Esophagus muscularis mucosa (tissue), 4 donors: ENCODE data around the gene C5orf58. TPM values are rescaled to one million over a fixed set of nuclear protein-coding genes. Genes with fewer than 3 reads are reported as not detected.

Experiments
- DNase-seq: peaks from one replicate; pipeline ENCODE4 v3.0.0-alpha.2; 2017; ENCODE audit errors: extremely low spot score
- H3K27ac ChIP-seq, 4 donors: fragments of 200-600 bp; sonication (generic); replicated peaks in 1 of 4; 1 replicate in 3 of 4; 2 replicates in 1 of 4; pipeline ENCODE4 v1.5.1; 2016 to 2019; ENCODE audit warnings: mild to moderate bottlenecking in 1 of 4
- H3K27me3 ChIP-seq, 4 donors: fragments of 200-600 bp; sonication (generic); one replicate each; pipeline versions ENCODE4 v1.5.1 to v1.6.0; 2016 to 2019
- H3K36me3 ChIP-seq, 4 donors: fragments of 200-600 bp; sonication (generic); one replicate each; pipeline ENCODE4 v1.5.1; 2016 to 2019
- H3K4me1 ChIP-seq, 4 donors: fragments of 200-600 bp; sonication (generic); one replicate each; pipeline ENCODE4 v1.5.1; 2016 to 2019
- H3K4me3 ChIP-seq, 4 donors: fragments of 200-600 bp; sonication (generic); 1 replicate in 2 of 4; 2 replicates in 2 of 4; pipeline ENCODE4 v1.5.1; 2016 to 2019; ENCODE audit warnings: mild to moderate bottlenecking in 4 of 4, moderate library complexity in 1 of 4
- H3K9me3 ChIP-seq, 4 donors: fragments of 200-600 bp; sonication (generic); 1 replicate in 3 of 4; 2 replicates in 1 of 4; pipeline ENCODE4 v1.5.1; 2016 to 2019
- CTCF ChIP-seq, 3 experiments: fragments of 200-600 bp in 2 of 3; fragments of 450-650 bp in 1 of 3; sonication (generic) in 2 of 3; IDR thresholded peaks; one replicate each; pipeline ENCODE4 v1.5.1; 2017 to 2019; ENCODE audit warnings: antibody characterized with exemption in 3 of 3, mild to moderate bottlenecking in 2 of 3, moderate library complexity in 1 of 3
- EP300 ChIP-seq: sonication (generic); formaldehyde crosslinking; IDR thresholded peaks from one replicate; pipeline ENCODE4 v1.6.1; 2017; ENCODE audit warnings: antibody characterized with exemption
- POLR2A ChIP-seq: fragments of 450-650 bp; IDR thresholded peaks from one replicate; pipeline ENCODE4 v1.6.1; 2017; ENCODE audit warnings: antibody characterized with exemption, moderate library complexity, mild to moderate bottlenecking, low read depth
- POLR2AphosphoS5 ChIP-seq, 2 donors: sonication (generic); formaldehyde crosslinking; IDR thresholded peaks; one replicate each; pipeline ENCODE4 v1.6.1; 2017; ENCODE audit warnings: antibody characterized with exemption in 2 of 2
- WGBS: methylation state at CpG from one replicate; pipeline ENCODE4 v1.1.5; 2018; 5-methylcytosine and 5-hydroxymethylcytosine counted together
- intact Hi-C: fragments of 100-400 bp; cut with DNase I; formaldehyde crosslinking; loops from one replicate; pipeline ENCODE4 v1.15.1; 2023
- total RNA-seq, 4 donors: library from RNA; depleted of rRNA; stranded (reverse); fragments of >200 nt; gene quantifications; one replicate each; pipeline versions ENCODE4 v1.1.0 to v1.2.1, GENCODE V29; 2016

Gene C5orf58
- total RNA-seq, 4 donors from 2014 or later = 6.5 TPM; not detected in 3

- DNase-seq = no peak
- intact Hi-C loops = no loop called here
- peaks cover 0 to 5% (median 0%) of the 10 kb centered on the region in 4 donors for H3K9me3 ChIP-seq
- no peak overlapping the region for H3K4me3 ChIP-seq
- 85% methylated on average over 4 of the region's 4 CpGs for WGBS
- no peak overlapping the region for H3K27ac ChIP-seq
- TF ChIP-seq POLR2A (no peak), POLR2AphosphoS5 (IDR thresholded peaks at IDR 0.05) (no peak), EP300 (no peak), CTCF (IDR thresholded peaks at IDR 0.05) (no peak)
- no peaks in the 10 kb centered on the region for H3K27me3 ChIP-seq
- peaks cover 11 to 35% (median 25%) of the 10 kb centered on the region in 4 donors for H3K4me1 ChIP-seq
- H3K36me3 ChIP-seq = peaks cover 0 to 5% (median 0%) of the 10 kb centered on the region in 4 donors
These were observed 59.7 kb downstream of the C5orf58 start for GRCh38 chr5:170292179-170293104.

DNA sequence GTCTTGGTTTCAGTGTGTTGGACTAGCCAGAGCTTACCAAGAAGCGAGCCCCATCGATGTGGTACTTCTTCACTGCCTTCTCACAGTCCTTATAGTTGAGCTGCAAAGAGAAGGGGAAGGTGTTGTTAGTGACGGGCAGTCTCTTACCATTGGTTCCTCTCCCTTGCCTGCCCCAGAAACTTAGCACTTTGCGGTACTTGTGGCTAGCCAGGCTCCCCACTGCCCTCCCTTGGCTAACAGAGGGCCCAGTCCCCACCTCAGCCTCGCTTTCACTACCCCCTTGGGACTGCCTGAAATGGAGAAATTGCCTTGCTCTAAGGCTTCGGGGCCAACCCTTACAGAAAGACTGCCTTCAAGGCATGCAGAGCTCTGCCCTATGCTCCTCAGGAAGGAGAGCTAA is 60.5 kb downstream of the C5orf58 start:
- H3K9me3 ChIP-seq = peaks cover 0 to 5% (median 0%) of the 10 kb centered on the region in 4 donors
- no peak for TF ChIP-seq CTCF (IDR thresholded peaks at IDR 0.05)
- TF ChIP-seq EP300 = no peak
- no peak for TF ChIP-seq POLR2AphosphoS5 (IDR thresholded peaks at IDR 0.05)
- no peak for TF ChIP-seq POLR2A
- 78% methylated on average over 6 of the region's 6 CpGs for WGBS
- intact Hi-C loops = no loop called here
- DNase-seq = no peak
- H3K4me3 ChIP-seq = no peak overlapping the region
- no peak overlapping the region for H3K27ac ChIP-seq
- H3K27me3 ChIP-seq = no peaks in the 10 kb centered on the region
- peaks cover 0 to 5% (median 0%) of the 10 kb centered on the region in 4 donors for H3K36me3 ChIP-seq
- H3K4me1 ChIP-seq = peaks cover 6 to 27% (median 17%) of the 10 kb centered on the region in 4 donors

GRCh38 chr5:170294057-170294456 is 61.3 kb downstream of the C5orf58 start:
- DNase-seq = no peak
- H3K27me3 ChIP-seq = no peaks in the 10 kb centered on the region
- TF ChIP-seq POLR2AphosphoS5 (IDR thresholded peaks at IDR 0.05) (no peak), EP300 (no peak), POLR2A (no peak), CTCF (IDR thresholded peaks at IDR 0.05) (no peak)
- peaks cover 0 to 5% (median 0%) of the 10 kb centered on the region in 4 donors for H3K9me3 ChIP-seq
- no peak overlapping the region for H3K4me3 ChIP-seq
- H3K36me3 ChIP-seq = peaks cover 0 to 5% (median 0%) of the 10 kb centered on the region in 4 donors
- 88% methylated on average over 3 of the region's 3 CpGs for WGBS
- intact Hi-C loops = no loop called here
- H3K4me1 ChIP-seq = peaks cover 4 to 19% (median 9%) of the 10 kb centered on the region in 4 donors
- no peak overlapping the region for H3K27ac ChIP-seq

DNA sequence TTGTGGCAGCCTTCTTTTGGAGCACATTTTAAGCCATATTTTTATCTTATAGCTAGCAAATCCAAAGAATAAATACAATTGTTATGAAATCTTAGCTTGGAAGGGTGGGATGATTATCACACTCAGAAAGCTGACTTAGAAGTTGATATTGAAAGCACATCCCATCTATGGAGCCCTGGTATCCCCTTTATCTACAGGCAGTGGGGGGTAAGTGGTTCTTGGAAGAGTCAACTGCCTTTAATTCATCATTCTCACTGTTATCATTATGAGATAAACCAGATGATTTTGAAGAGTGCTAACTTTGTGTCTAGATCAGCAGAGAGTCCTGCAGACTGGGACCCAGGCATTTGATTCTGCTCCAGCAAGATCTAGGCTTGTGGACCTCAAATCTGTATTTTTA is 61.8 kb downstream of the C5orf58 start:
- peaks cover 0 to 5% (median 0%) of the 10 kb centered on the region in 4 donors for H3K9me3 ChIP-seq
- H3K4me3 ChIP-seq = peak overlapping the region in 1 of 4 donors; percentile 19
- peaks cover 0 to 5% (median 0%) of the 10 kb centered on the region in 4 donors for H3K36me3 ChIP-seq
- peaks cover 0 to 15% (median 5%) of the 10 kb centered on the region in 4 donors for H3K4me1 ChIP-seq
- no peak for DNase-seq
- no peaks in the 10 kb centered on the region for H3K27me3 ChIP-seq
- TF ChIP-seq POLR2AphosphoS5 (IDR thresholded peaks at IDR 0.05) (no peak), POLR2A (no peak), EP300 (no peak), CTCF (IDR thresholded peaks at IDR 0.05) (no peak)
- intact Hi-C loops = no loop called here
- H3K27ac ChIP-seq = no peak overlapping the region

Other genes starting within 250 kb of the C5orf58 start
- gene FOXI1, start 127.1 kb upstream of the C5orf58 start, total RNA-seq = not detected
- 10 to 100 TPM in 2 of 4 donors, 1 to 10 TPM in 2; 6.8 to 20.4 (median 9.0) TPM for gene LCP2, start 64.8 kb downstream of the C5orf58 start, total RNA-seq
- 10 to 100 TPM; 45.6 to 83.0 (median 78.8) TPM for gene KCNMB1, start 156.4 kb downstream of the C5orf58 start, total RNA-seq